Fibroblast of pulmonary artery (primary cell): Measurements from ENCODE around the gene MSX2.

Experiments used
- DNase-seq: peaks from one replicate; pipeline ENCODE4 v3.0.0-alpha.2; 2010; ENCODE audit warnings: low read depth
- H3K4me3 ChIP-seq: replicated peaks from 2 replicates; pipeline ENCODE4 v1.5.1; 2011; ENCODE audit warnings: low read depth, mild to moderate bottlenecking, control low read depth, low read length, moderate library complexity
- CTCF ChIP-seq: IDR thresholded peaks from 2 replicates; pipeline ENCODE4 v1.5.1; 2011; ENCODE audit warnings: mild to moderate bottlenecking, control low read depth, low read length, inconsistent platforms; ENCODE audit errors: missing control alignments

Gene MSX2

DNA sequence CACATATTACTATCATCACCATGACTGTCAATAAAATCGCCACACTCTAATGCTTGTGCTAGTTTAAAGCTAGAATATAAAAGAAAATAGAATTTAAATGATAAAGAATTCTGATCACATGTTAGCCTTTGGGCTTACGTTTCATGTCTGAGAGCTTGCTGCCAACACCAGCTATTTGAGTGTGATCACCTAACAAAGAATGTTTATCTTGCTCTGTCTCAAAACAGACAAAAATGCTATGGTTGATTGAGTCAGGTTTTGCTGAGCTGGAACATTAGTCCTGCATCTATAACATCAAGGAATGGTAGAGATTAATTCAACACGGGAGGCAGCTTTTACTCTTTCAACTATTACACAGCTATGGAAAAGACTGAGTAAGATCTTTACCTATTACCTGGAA lies 50.7 kb downstream of the MSX2 start:
- TF ChIP-seq CTCF, result no peak
- DNase-seq, result no peak
- no peak overlapping the region for H3K4me3 ChIP-seq

- DNase-seq, result no peak
- no peak for TF ChIP-seq CTCF
- no peak overlapping the region for H3K4me3 ChIP-seq
Observed at GRCh38 chr5:174777111-174777510, 52.7 kb downstream of the MSX2 start.

DNA sequence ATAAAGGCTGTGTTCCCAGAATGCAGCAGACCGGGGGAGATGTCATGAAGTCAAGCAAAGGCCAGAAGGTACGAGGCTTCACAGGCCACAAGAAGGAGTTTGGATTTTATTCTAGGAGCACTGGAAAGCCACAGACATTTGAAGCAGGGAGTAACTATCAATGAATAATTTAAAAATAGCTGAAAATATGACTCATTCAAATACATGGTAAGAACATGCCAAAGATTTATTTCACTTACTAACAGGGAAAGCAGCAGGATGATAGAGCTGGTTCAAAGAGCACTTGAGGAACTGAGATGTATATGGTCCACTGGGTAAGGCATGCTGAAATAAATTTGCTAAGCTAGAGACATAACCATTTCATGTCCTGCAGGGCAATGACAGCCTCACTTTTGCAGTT lies 53.2 kb downstream of the MSX2 start:
- DNase-seq, result no peak
- TF ChIP-seq CTCF, result no peak
- H3K4me3 ChIP-seq, result no peak overlapping the region
